Right lobe of liver (tissue), 6 donors: ENCODE data around the gene ZNF511. TPM values are rescaled to one million over a fixed set of nuclear protein-coding genes. Genes with fewer than 3 reads are reported as not detected.

Experiments
- ATAC-seq, 4 donors: fragments of 200-7000 bp; cut with Tn5 transposase; one replicate each; pipeline ENCODE4 v1.9.1; 2020; ENCODE audit warnings: mild to moderate bottlenecking in 4 of 4, moderate library complexity in 4 of 4
- DNase-seq, 3 donors: peaks; one replicate each; pipeline ENCODE4 v3.0.0-alpha.2; 2020
- H3K27ac ChIP-seq, 3 donors: fragments of 200-600 bp; one replicate each; pipeline ENCODE4 v1.8.0; 2022
- H3K27me3 ChIP-seq, 2 donors: fragments of 200-600 bp; one replicate each; pipeline ENCODE4 v1.8.0; 2022
- H3K36me3 ChIP-seq, 4 donors: fragments of 200-600 bp; sonication (generic) in 1 of 4; one replicate each; pipeline versions ENCODE4 v1.5.1 to v1.8.0; 2017 to 2022; ENCODE audit warnings: control low read depth in 1 of 4
- H3K4me1 ChIP-seq, 4 donors: fragments of 200-600 bp; sonication (generic) in 1 of 4; one replicate each; pipeline versions ENCODE4 v1.5.1 to v1.8.0; 2017 to 2022; ENCODE audit warnings: control low read depth in 1 of 4
- H3K4me3 ChIP-seq, 3 donors: fragments of 200-600 bp; one replicate each; pipeline ENCODE4 v1.8.0; 2022
- H3K9me3 ChIP-seq, 4 donors: fragments of 200-600 bp; sonication (generic) in 1 of 4; one replicate each; pipeline versions ENCODE4 v1.5.1 to v1.8.0; 2017 to 2022; ENCODE audit warnings: control low read depth in 1 of 4
- POLR2A ChIP-seq: fragments of 450-650 bp; IDR thresholded peaks from one replicate; pipeline ENCODE4 v1.6.1; 2017; ENCODE audit warnings: antibody characterized with exemption, mild to moderate bottlenecking
- WGBS: methylation state at CpG from one replicate; pipeline ENCODE4 v1.1.6; 2018; ENCODE audit warnings: low coverage, low lambda C conversion rate; ENCODE audit not compliant: insufficient coverage; ENCODE audit errors: missing lambda C conversion rate; 5-methylcytosine and 5-hydroxymethylcytosine counted together
- intact Hi-C, 2 donors: fragments of 100-400 bp; cut with DNase I; formaldehyde crosslinking; loops; one replicate each; pipeline versions ENCODE4 v1.11.2 to v1.14.1; 2022
- total RNA-seq, 6 experiments: library from RNA; depleted of rRNA in 2 of 6; stranded (reverse); fragments of >200 nt in 2 of 6; fragmentation: NEBNext Ultra II Directional in 3 of 6; extraction: Animal tissue kit (Norgen Biotek cat#: 25700) in 3 of 6; gene quantifications; one replicate each; pipeline versions ENCODE4 v1.1.0 to v1.2.4, GENCODE V29; 2016 to 2023
- TF ChIP-seq, protein P1 (sequence below), 4 donors: fragments of 200-600 bp in 3 of 4; fragments of 450-650 bp in 1 of 4; IDR thresholded peaks; one replicate each; pipeline versions ENCODE4 v1.5.1 to v1.8.0; 2016 to 2022; ENCODE audit warnings: antibody characterized with exemption in 4 of 4, mild to moderate bottlenecking in 2 of 4
- donor health status: DM: no; HTN: yes; CAD: no.
- donor health status: DM: no; HTN: no; CAD: no.
- donor health status: DM: no; HTN: no; CAD: no.
- donor health status: DM: no; HTN: yes; CAD: no.
- donor health status: DM: no; HTN: yes; CAD: no.

The ZNF511 gene
- total RNA-seq, 6 experiments from 2014 or later: 17.4 to 30.2 (median 25.9) TPM

DNA sequence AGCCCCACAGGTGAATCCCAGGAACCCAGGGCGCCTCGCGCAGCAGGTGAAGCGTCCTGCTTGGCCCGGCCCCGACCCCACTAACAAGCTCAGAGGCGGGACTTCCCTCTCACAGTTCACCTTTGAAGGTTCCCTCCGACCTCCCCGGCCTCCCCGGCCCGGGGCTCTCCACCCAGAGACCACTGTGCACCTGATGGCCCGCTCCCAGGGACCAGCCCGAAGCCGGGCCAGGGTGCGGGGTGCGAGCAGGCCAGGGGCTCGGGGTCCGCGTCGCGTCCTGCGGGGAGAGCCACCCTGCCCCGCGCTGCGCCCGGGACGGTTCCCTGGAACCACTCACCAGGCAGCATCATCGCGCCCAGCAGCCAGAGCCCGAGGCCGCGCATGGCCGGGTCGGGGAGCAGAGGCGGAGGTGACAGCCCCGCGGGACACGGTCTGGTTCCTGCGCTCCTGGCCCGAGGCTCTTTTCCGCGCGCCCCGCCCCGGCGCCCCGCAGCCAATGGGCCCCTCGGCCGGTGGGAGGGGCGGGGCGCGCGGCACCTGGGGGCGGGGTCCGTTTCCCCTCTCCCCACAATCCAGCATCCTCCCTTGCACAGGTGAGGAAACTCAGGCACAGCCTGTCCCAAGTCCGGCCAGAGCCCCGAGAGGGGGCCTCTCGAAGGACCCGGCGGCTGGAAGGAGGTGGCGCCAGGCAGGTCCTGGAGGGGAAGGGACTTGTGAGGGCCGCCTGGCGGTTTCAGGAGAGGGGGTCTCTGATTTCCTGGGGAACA is 32.1 kb upstream of the ZNF511 start, which contains the start of gene ADAM8:
Gene ADAM8 (minus strand): TSS at position 434 of the 767 bp plus-strand sequence. CDS start 51 bp downstream, at position 383.
- TF ChIP-seq, protein P1, sequence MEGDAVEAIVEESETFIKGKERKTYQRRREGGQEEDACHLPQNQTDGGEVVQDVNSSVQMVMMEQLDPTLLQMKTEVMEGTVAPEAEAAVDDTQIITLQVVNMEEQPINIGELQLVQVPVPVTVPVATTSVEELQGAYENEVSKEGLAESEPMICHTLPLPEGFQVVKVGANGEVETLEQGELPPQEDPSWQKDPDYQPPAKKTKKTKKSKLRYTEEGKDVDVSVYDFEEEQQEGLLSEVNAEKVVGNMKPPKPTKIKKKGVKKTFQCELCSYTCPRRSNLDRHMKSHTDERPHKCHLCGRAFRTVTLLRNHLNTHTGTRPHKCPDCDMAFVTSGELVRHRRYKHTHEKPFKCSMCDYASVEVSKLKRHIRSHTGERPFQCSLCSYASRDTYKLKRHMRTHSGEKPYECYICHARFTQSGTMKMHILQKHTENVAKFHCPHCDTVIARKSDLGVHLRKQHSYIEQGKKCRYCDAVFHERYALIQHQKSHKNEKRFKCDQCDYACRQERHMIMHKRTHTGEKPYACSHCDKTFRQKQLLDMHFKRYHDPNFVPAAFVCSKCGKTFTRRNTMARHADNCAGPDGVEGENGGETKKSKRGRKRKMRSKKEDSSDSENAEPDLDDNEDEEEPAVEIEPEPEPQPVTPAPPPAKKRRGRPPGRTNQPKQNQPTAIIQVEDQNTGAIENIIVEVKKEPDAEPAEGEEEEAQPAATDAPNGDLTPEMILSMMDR (IDR thresholded peaks at IDR 0.05): no peak
- TF ChIP-seq POLR2A: no peak
- no peaks in the 10 kb centered on the region for H3K9me3 ChIP-seq
- ATAC-seq (peak in 3 of 4 donors; percentile 1 to 5 (median 2)), DNase-seq (peak in 2 of 3 donors; percentile 63 to 65)
- 60% methylated on average over 1 of the region's 63 CpGs for WGBS
- H3K4me3 ChIP-seq: peak within 1 kb of the TSS in 2 of 3 donors; percentile 12 to 29
- H3K27me3 ChIP-seq: no peaks in the 10 kb centered on the region
- peak within 1 kb of the TSS in 2 of 3 donors; percentile 51 to 82 for H3K27ac ChIP-seq
- H3K36me3 ChIP-seq: peaks cover 0 to 14% (median 3%) of the 10 kb centered on the region in 4 donors
- intact Hi-C loops: no loop called here
- peaks cover 0 to 23% (median 8%) of the 10 kb centered on the region in 4 donors for H3K4me1 ChIP-seq

DNA sequence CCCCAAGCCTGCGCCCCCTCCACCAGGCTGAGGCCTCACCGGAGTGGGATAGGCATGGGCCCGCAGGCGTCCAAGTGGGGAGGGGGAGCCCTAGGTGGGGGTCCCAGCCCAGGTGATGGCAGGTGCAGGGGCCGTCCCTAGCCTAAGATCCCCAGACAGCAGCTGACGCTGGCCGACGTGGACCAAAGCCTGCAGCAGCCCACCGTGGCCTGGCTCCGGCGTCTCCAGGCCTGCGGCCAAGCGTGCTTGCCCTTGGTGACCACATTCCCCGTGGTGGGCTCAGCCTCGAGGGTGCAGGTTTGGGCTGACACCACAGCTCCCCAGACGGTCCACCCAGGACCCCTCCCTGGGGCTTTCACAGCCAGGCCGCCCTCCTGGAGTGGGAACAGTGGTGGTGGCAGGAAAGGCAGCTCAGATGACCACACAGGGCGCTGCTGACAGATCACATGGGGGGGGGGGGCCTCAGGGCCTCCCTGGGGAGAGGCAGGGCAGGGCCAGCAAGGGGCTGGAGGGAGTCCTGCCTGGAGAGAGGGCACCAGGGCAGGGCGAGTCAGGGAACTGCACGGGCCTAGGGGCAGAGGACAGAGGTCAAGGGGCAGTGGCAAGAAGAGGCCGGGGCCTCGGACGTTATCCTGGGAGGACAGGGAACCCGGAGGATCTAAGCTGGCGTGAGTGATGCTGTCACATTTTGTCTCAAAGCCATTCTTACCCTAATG is 31.3 kb upstream of the ZNF511 start:
- H3K27ac ChIP-seq: peak overlapping the region in 1 of 3 donors; percentile 82
- DNase-seq: peak; percentile 34 to 64 (median 58)
- H3K4me3 ChIP-seq: no peak overlapping the region
- TF ChIP-seq, protein P1 (IDR thresholded peaks at IDR 0.05): no peak
- TF ChIP-seq POLR2A: no peak
- peaks cover 0 to 22% (median 5%) of the 10 kb centered on the region in 4 donors for H3K36me3 ChIP-seq
- H3K4me1 ChIP-seq: peaks cover 0 to 23% (median 8%) of the 10 kb centered on the region in 4 donors
- no peaks in the 10 kb centered on the region for H3K9me3 ChIP-seq
- H3K27me3 ChIP-seq: no peaks in the 10 kb centered on the region
- WGBS: 45% methylated on average over 6 of the region's 25 CpGs
- intact Hi-C loops: no loop called here
- ATAC-seq: peak in 2 of 4 donors; percentile 5 to 7

DNA sequence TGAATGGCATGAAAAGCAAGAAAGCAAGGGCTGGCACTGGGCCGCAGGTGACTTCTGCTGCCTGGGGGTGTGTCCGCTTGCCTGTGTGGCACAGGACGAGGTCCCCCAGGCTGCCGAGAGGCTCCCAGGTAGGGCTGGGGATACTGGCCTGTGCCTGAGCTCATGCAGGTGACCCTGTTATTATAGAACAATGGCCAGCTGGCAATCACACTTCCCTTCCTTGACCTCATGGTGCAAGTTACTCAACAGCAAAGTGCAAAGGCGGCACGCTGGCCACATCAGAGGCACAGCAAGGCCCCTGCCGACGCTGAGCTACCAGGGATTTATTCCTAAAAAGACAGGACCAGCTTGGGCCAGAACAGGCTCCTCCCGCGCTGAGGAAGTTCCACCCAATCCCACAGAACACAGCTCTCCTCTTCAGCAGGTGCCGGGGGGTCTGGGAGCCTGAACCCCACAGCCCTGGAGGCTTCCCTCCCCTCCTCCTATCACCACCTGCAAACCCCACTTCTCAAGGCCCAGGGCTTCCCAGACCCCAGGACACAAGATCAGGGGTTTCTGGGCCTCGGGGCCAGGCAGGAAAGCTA is 30.6 kb upstream of the ZNF511 start:
- peak overlapping the region in 1 of 3 donors; percentile 82 for H3K27ac ChIP-seq
- DNase-seq (peak; percentile 49 to 83 (median 79)), ATAC-seq (peak; percentile 56 to 77 (median 66))
- peaks cover 0 to 23% (median 8%) of the 10 kb centered on the region in 4 donors for H3K4me1 ChIP-seq
- peak overlapping the region in 1 of 3 donors; percentile 29 for H3K4me3 ChIP-seq
- no peaks in the 10 kb centered on the region for H3K27me3 ChIP-seq
- no peaks in the 10 kb centered on the region for H3K9me3 ChIP-seq
- WGBS: no CpG with 5 or more reads among the region's 12 CpGs
- intact Hi-C loops: no loop called here
- H3K36me3 ChIP-seq: peaks cover 0 to 28% (median 11%) of the 10 kb centered on the region in 4 donors
- TF ChIP-seq POLR2A: no peak
- TF ChIP-seq, protein P1 (IDR thresholded peaks at IDR 0.05): no peak

DNA sequence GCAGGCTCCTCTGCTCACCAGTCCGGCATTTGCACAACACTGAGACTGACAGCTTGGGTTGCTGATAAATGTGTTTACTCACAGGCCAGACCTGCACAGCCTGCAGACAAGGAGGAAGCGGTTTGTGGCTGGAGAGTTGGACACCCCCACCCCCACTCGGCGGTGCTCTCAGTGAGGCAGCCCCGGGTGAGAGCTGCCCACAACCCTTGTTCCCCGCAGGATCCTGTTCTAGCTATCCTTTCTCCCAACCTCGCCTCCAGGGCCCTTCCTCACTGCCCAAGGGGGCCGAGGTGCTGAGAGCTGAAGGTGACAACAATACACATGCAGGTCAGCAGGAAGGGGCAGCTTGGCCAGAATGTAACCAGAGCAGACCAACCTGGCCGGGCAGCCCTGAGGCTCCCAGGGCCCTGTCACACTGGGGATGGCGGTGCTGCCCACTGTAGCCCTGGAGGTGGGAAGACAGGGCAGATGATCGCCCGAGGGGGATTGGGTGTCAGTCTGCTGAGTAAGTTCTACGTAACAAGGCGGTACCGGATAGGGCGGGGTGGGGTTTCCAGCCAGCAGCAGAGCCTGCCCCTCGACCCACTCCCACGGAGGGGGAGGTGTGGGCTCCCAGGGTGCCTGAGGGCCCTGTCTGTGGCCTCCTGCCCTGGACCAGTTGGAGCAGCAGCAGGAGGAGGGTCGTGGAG is 30.0 kb upstream of the ZNF511 start:
- Histone ChIP-seq H3K36me3 (peaks cover 0 to 32% (median 15%) of the 10 kb centered on the region in 4 donors), H3K27me3 (no peaks in the 10 kb centered on the region), H3K27ac (peak overlapping the region; percentile 34 to 82 (median 39)), H3K4me1 (peaks cover 0 to 23% (median 8%) of the 10 kb centered on the region in 4 donors), H3K9me3 (no peaks in the 10 kb centered on the region), H3K4me3 (peak overlapping the region in 1 of 3 donors; percentile 29)
- 71% methylated on average over 11 of the region's 19 CpGs for WGBS
- TF ChIP-seq, protein P1 (IDR thresholded peaks at IDR 0.05): no peak
- TF ChIP-seq POLR2A: no peak
- ATAC-seq: peak; percentile 75 to 85 (median 80)
- peak; percentile 81 to 85 (median 82) for DNase-seq
- intact Hi-C loops: no loop called here
